Measurements from ENCODE around the gene OXSR1.

DNA sequence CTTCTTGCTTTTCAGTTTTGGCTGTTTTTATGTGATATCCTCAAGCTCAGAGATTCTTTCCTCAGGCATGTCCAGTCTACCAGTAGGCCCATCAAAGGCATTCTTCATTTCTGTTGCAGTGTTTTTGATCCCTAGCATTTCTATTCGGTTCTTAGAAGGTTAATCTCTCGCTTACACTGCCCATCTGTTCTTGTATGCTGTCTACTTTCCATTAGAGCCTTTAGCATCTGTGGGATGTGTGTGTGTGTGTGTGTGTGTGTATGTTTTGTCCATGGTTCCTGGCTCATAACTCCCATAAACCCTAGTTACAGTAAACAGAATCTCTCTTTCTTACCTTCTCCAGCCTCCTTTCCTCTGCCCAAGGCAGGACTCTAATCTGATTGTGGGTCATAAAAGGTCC, 95.1 kb downstream of the OXSR1 start:
- no peak for TF ChIP-seq EZH2phosphoT487 (IDR thresholded peaks at IDR 0.05; ENCODE audit: unreplicated experiment)
- TF ChIP-seq JUNB (IDR thresholded peaks at IDR 0.05; ENCODE audit: unreplicated experiment): no peak
- no peak for TF ChIP-seq REST (IDR thresholded peaks at IDR 0.05; ENCODE audit: unreplicated experiment)
- TF ChIP-seq, protein P1, sequence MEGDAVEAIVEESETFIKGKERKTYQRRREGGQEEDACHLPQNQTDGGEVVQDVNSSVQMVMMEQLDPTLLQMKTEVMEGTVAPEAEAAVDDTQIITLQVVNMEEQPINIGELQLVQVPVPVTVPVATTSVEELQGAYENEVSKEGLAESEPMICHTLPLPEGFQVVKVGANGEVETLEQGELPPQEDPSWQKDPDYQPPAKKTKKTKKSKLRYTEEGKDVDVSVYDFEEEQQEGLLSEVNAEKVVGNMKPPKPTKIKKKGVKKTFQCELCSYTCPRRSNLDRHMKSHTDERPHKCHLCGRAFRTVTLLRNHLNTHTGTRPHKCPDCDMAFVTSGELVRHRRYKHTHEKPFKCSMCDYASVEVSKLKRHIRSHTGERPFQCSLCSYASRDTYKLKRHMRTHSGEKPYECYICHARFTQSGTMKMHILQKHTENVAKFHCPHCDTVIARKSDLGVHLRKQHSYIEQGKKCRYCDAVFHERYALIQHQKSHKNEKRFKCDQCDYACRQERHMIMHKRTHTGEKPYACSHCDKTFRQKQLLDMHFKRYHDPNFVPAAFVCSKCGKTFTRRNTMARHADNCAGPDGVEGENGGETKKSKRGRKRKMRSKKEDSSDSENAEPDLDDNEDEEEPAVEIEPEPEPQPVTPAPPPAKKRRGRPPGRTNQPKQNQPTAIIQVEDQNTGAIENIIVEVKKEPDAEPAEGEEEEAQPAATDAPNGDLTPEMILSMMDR (conservative IDR thresholded peaks at IDR 0.05; ENCODE audit: low read depth in 2 of 2): no peak
- TF ChIP-seq EZH2 (IDR thresholded peaks at IDR 0.05; ENCODE audit: low read depth, unreplicated experiment): no peak
- no peak for TF ChIP-seq POLR2AphosphoS5 (IDR thresholded peaks at IDR 0.05; ENCODE audit: low read depth)
- no peak for TF ChIP-seq CREB1 (CRISPR knock-in tag; IDR thresholded peaks at IDR 0.05; ENCODE audit: low read depth)
